Astrocyte (in vitro differentiated cells and primary cell): ENCODE measurements around the gene PALLD.

ENCODE experiments used
- EZH2 ChIP-seq: IDR thresholded peaks from 2 replicates; pipeline ENCODE4 v1.6.1; 2012; ENCODE audit warnings: mild to moderate bottlenecking, low read length, inconsistent platforms; ENCODE audit not compliant: insufficient read depth
- TF ChIP-seq, protein P1 (sequence below): IDR thresholded peaks from 2 replicates; pipeline ENCODE4 v1.5.1; 2011; ENCODE audit warnings: low read depth, mild to moderate bottlenecking, inconsistent platforms, low read length, moderate library complexity; ENCODE audit not compliant: insufficient read depth

DNA sequence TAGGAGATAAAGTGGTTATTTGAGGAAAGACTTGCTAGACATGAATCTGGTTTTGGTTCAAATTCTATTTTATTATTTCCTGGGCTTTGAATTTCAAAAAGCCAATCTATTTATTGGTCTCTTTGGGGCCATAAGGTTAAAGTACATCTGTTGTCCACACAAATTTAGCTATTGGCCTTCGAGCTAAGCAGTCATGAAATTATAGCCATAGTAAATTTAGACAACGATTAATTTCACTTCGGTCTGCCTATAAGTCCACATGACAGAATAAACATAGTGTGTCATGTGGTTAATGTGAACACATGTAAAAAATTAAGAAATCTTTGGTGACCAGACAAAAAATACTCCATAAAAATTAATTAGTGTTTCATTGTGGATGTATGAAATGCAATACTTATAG, 161.9 kb downstream of the PALLD start:
- TF ChIP-seq, protein P1, sequence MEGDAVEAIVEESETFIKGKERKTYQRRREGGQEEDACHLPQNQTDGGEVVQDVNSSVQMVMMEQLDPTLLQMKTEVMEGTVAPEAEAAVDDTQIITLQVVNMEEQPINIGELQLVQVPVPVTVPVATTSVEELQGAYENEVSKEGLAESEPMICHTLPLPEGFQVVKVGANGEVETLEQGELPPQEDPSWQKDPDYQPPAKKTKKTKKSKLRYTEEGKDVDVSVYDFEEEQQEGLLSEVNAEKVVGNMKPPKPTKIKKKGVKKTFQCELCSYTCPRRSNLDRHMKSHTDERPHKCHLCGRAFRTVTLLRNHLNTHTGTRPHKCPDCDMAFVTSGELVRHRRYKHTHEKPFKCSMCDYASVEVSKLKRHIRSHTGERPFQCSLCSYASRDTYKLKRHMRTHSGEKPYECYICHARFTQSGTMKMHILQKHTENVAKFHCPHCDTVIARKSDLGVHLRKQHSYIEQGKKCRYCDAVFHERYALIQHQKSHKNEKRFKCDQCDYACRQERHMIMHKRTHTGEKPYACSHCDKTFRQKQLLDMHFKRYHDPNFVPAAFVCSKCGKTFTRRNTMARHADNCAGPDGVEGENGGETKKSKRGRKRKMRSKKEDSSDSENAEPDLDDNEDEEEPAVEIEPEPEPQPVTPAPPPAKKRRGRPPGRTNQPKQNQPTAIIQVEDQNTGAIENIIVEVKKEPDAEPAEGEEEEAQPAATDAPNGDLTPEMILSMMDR: no peak
- no peak for TF ChIP-seq EZH2
